GM15510 (cell line): ENCODE data around the gene PARS2.

ENCODE experiments used
- POLR2A ChIP-seq: IDR thresholded peaks from 3 replicates; pipeline ENCODE4 v1.6.1; 2011; ENCODE audit warnings: borderline replicate concordance; ENCODE audit not compliant: insufficient read length; ENCODE audit errors: extremely low read depth

The PARS2 gene

GRCh38 chr1:54805466-54805865, 41.1 kb upstream of the PARS2 start:
- no peak for TF ChIP-seq POLR2A

GRCh38 chr1:54804471-54805132, 40.3 kb upstream of the PARS2 start:
- no peak for TF ChIP-seq POLR2A

- no peak for TF ChIP-seq POLR2A
Measured at GRCh38 chr1:54803761-54804470, 39.6 kb upstream of the PARS2 start.

GRCh38 chr1:54800899-54801759, 36.8 kb upstream of the PARS2 start, which contains the start of gene TTC22:
TSS of gene TTC22 (minus strand) at chr1:54801323. CDS start at chr1:54801163, 160 bp downstream.
- peak; percentile 40 for TF ChIP-seq POLR2A

GRCh38 chr1:54800041-54800898, 35.9 kb upstream of the PARS2 start:
- TF ChIP-seq POLR2A: no peak

- TF ChIP-seq POLR2A: no peak
Measured at GRCh38 chr1:54798769-54799641, 34.7 kb upstream of the PARS2 start.

- TF ChIP-seq POLR2A: no peak
Measured at GRCh38 chr1:54798206-54798605, 33.9 kb upstream of the PARS2 start.

GRCh38 chr1:54796902-54797301, 32.6 kb upstream of the PARS2 start:
- TF ChIP-seq POLR2A: no peak

- no peak for TF ChIP-seq POLR2A
Measured at GRCh38 chr1:54795841-54796468, 31.6 kb upstream of the PARS2 start.

GRCh38 chr1:54795356-54795665, 31.0 kb upstream of the PARS2 start:
- no peak for TF ChIP-seq POLR2A

- TF ChIP-seq POLR2A: no peak
Measured at GRCh38 chr1:54794451-54795355, 30.4 kb upstream of the PARS2 start.

GRCh38 chr1:54792686-54793282, 28.5 kb upstream of the PARS2 start:
- no peak for TF ChIP-seq POLR2A
